Tibial nerve (tissue), 4 donors: ENCODE measurements around the gene TEX28. TPM values are rescaled to one million over a fixed set of nuclear protein-coding genes. Genes with fewer than 3 reads are reported as not detected.
"Not testable (repeated sequence)": the region's sequence is repeated elsewhere in the genome, so short reads cannot be mapped to it uniquely, and the experiment has no call there.

Experiments
- DNase-seq, 2 donors: peaks; one replicate each; pipeline ENCODE4 v3.0.0-alpha.2; 2019; ENCODE audit warnings: low spot score in 2 of 2
- H3K27ac ChIP-seq, 4 donors: fragments of 200-600 bp; sonication (generic) in 3 of 4; one replicate each; pipeline ENCODE4 v1.5.1; 2017 to 2019; ENCODE audit warnings: mild to moderate bottlenecking in 1 of 4
- H3K27me3 ChIP-seq, 2 donors: fragments of 200-600 bp; sonication (generic) in 1 of 2; one replicate each; pipeline versions ENCODE4 v1.5.1 to v1.6.0; 2017 to 2019
- H3K36me3 ChIP-seq, 3 donors: fragments of 200-600 bp; sonication (generic); one replicate each; pipeline ENCODE4 v1.5.1; 2018 to 2019
- H3K4me1 ChIP-seq, 4 donors: fragments of 200-600 bp; sonication (generic) in 3 of 4; one replicate each; pipeline ENCODE4 v1.5.1; 2017 to 2019
- H3K4me3 ChIP-seq, 4 donors: fragments of 200-600 bp; sonication (generic) in 3 of 4; one replicate each; pipeline ENCODE4 v1.5.1; 2017 to 2019; ENCODE audit warnings: mild to moderate bottlenecking in 1 of 4, moderate library complexity in 1 of 4
- H3K9me3 ChIP-seq, 4 donors: fragments of 200-600 bp; sonication (generic) in 3 of 4; one replicate each; pipeline ENCODE4 v1.5.1; 2017 to 2019
- EP300 ChIP-seq, 2 donors: sonication (generic); formaldehyde crosslinking; IDR thresholded peaks; one replicate each; pipeline ENCODE4 v1.6.1; 2017; ENCODE audit warnings: antibody characterized with exemption in 2 of 2, mild to moderate bottlenecking in 1 of 2
- POLR2A ChIP-seq, 2 donors: fragments of 450-650 bp; IDR thresholded peaks; one replicate each; pipeline ENCODE4 v1.6.1; 2017; ENCODE audit warnings: antibody characterized with exemption in 2 of 2, mild to moderate bottlenecking in 2 of 2, moderate library complexity in 2 of 2
- WGBS, 2 donors: methylation state at CpG; one replicate each; pipeline ENCODE4 v1.1.5; 2018; 5-methylcytosine and 5-hydroxymethylcytosine counted together
- total RNA-seq, 4 donors: library from RNA; depleted of rRNA; stranded (reverse); fragments of >200 nt; gene quantifications; one replicate each; pipeline ENCODE4 v1.1.0, GENCODE V29; 2016
- TF ChIP-seq, protein P1 (sequence below), 5 experiments: fragments of 200-600 bp in 3 of 5; fragments of 450-650 bp in 2 of 5; sonication (generic) in 3 of 5; IDR thresholded peaks; one replicate each; pipeline ENCODE4 v1.5.1; 2016 to 2019; ENCODE audit warnings: antibody characterized with exemption in 5 of 5, mild to moderate bottlenecking in 3 of 5, moderate library complexity in 2 of 5

TEX28 gene
- total RNA-seq, 4 donors from 2014 or later: not detected

DNA sequence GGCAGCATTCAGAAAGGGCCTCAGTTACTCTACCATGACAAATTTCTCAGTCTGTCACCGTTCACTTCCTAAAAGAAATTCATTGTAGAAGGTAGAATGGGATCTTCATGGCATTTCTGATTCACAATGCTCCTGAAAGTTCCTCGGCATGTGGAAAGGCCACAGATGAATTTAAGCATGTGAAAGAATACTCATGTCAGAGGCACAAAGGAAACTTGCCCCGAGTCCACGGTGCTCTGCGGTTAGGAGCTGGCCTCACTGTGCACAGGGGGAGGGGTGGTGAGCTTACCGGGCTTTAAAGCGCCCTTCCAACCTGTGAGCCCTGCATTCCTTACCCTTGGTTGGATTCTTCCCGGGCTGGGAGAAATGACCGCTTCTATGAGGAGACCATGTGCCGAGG is 9.9 kb upstream of the TEX28 start:
- Histone ChIP-seq H3K4me3 (no peak overlapping the region), H3K27ac (no peak overlapping the region), H3K4me1 (peaks cover 0 to 4% (median 0%) of the 10 kb centered on the region in 4 donors), H3K9me3 (no peaks in the 10 kb centered on the region), H3K27me3 (no peaks in the 10 kb centered on the region), H3K36me3 (no peaks in the 10 kb centered on the region)
- DNase-seq: no peak
- TF ChIP-seq EP300 (IDR thresholded peaks at IDR 0.05): no peak
- TF ChIP-seq, protein P1, sequence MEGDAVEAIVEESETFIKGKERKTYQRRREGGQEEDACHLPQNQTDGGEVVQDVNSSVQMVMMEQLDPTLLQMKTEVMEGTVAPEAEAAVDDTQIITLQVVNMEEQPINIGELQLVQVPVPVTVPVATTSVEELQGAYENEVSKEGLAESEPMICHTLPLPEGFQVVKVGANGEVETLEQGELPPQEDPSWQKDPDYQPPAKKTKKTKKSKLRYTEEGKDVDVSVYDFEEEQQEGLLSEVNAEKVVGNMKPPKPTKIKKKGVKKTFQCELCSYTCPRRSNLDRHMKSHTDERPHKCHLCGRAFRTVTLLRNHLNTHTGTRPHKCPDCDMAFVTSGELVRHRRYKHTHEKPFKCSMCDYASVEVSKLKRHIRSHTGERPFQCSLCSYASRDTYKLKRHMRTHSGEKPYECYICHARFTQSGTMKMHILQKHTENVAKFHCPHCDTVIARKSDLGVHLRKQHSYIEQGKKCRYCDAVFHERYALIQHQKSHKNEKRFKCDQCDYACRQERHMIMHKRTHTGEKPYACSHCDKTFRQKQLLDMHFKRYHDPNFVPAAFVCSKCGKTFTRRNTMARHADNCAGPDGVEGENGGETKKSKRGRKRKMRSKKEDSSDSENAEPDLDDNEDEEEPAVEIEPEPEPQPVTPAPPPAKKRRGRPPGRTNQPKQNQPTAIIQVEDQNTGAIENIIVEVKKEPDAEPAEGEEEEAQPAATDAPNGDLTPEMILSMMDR (IDR thresholded peaks at IDR 0.05): no peak
- TF ChIP-seq POLR2A (IDR thresholded peaks at IDR 0.05): no peak
- 61 to 71% methylated on average over 10 of the region's 10 CpGs for WGBS, 2 donors

DNA sequence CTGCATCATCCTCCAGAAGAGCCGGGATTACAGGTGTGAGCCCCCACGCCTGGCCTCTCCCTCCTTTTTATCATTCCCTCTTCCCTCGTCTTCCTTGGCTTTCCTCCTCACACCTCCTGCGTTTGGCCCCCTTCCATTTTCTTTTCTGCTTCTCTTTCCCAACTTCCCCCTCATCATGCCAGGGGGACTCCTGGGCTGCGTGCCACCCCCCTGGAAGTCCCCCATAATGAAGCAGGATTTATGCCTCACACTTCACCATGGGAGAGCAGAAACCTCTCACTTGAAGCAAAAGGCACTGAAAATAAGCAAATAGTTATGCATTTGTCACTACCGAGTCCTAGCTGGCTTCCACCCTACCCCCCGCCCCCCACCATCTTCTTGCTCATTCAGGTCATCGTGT is 8.6 kb upstream of the TEX28 start:
- WGBS, 2 donors: 81% methylated on average over 8 of the region's 8 CpGs
- no peak overlapping the region for H3K4me3 ChIP-seq

DNA sequence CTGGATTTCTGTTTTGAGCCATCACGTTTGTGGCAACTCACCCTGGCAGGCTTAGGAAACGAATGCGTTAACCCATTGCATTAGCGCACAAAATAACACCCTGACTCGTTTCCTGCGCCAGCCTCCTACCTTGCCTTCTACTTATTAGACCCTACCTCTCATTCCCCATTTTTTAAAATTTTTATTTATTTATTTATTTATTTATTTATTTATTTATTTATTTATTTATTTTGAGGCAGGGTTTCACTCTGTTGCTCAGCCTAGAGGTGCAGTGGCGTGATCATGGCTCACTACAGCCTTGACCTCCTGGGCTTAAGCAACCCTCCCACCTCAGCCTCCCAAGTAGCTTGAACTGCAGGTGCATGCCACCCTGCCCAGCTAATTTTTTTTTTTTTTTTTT is 8.1 kb upstream of the TEX28 start:
- DNase-seq, H3K36me3 ChIP-seq, H3K27ac ChIP-seq, H3K4me1 ChIP-seq, H3K27me3 ChIP-seq, H3K9me3 ChIP-seq, H3K4me3 ChIP-seq: not testable (repeated sequence)
- 86 to 90% methylated on average over 7 of the region's 7 CpGs for WGBS, 2 donors

More for the DNA sequence above, 8.6 kb upstream of the TEX28 start:
- Histone ChIP-seq H3K9me3 (no peaks in the 10 kb centered on the region), H3K27ac (no peak overlapping the region), H3K4me1 (peaks cover 0 to 4% (median 0%) of the 10 kb centered on the region in 4 donors), H3K36me3 (no peaks in the 10 kb centered on the region), H3K27me3 (no peaks in the 10 kb centered on the region)
- DNase-seq: no peak
- TF ChIP-seq, protein P1 (IDR thresholded peaks at IDR 0.05): no peak
- TF ChIP-seq POLR2A (IDR thresholded peaks at IDR 0.05) (no peak), EP300 (IDR thresholded peaks at IDR 0.05) (no peak)

DNA sequence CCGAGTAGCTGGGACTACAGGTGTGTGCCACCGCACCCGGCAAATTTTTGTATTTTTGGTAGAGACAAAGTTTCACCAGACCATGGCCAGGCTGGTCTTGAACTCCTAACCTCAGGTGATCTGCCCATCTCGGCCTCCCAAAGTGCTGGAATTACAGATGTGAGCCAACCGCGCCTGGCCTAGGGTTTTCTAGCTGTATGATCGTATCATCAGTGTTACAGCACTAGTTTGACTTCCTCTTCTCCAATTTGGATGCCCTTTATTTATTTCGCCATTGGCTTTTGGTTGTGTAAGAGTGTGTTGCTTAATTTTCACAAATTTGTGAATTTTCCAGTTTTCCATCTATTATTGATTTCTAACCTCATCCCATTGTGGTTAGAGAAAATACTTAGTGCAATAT is 5.9 kb upstream of the TEX28 start:
- Histone ChIP-seq H3K4me1 (no peaks in the 10 kb centered on the region), H3K9me3 (no peaks in the 10 kb centered on the region), H3K36me3 (no peaks in the 10 kb centered on the region), H3K27ac (no peak overlapping the region), H3K27me3 (no peaks in the 10 kb centered on the region), H3K4me3 (no peak overlapping the region)
- TF ChIP-seq, protein P1 (IDR thresholded peaks at IDR 0.05): no peak
- peak in 1 of 2 donors; percentile 59 for TF ChIP-seq EP300 (IDR thresholded peaks at IDR 0.05)
- DNase-seq: peak in 1 of 2 donors; percentile 11
- WGBS, 2 donors: 88% methylated on average over 8 of the region's 8 CpGs

DNA sequence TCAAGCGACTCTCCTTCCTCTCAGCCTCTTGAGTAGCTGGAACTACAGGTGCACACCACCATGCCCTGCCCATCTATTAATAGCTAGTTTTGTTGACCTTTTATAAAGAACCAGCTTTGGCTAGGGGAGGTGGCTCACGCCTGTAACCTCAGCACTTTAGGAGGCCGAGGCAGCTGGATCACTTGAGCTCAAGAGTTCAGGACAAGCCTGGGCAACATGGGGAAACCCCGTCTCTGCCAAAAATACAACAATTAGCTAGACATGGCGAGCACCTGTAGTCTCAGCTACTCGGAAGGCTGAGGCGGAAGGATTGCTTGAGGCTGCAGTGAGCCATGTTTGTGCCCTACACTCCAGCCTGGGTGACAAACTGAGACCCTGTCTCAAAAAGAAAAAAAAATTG is 3.4 kb upstream of the TEX28 start:
- no peaks in the 10 kb centered on the region for H3K9me3 ChIP-seq
- H3K36me3 ChIP-seq: no peaks in the 10 kb centered on the region
- H3K4me1 ChIP-seq: no peaks in the 10 kb centered on the region
- WGBS, 2 donors: 77 to 82% methylated on average over 6 to 7 of the region's 7 CpGs
- H3K27ac ChIP-seq: no peak overlapping the region
- H3K4me3 ChIP-seq: no peak overlapping the region
- no peaks in the 10 kb centered on the region for H3K27me3 ChIP-seq
- DNase-seq: no peak
- TF ChIP-seq POLR2A (IDR thresholded peaks at IDR 0.05): no peak
- TF ChIP-seq EP300 (IDR thresholded peaks at IDR 0.05): no peak
- TF ChIP-seq, protein P1 (IDR thresholded peaks at IDR 0.05): no peak

DNA sequence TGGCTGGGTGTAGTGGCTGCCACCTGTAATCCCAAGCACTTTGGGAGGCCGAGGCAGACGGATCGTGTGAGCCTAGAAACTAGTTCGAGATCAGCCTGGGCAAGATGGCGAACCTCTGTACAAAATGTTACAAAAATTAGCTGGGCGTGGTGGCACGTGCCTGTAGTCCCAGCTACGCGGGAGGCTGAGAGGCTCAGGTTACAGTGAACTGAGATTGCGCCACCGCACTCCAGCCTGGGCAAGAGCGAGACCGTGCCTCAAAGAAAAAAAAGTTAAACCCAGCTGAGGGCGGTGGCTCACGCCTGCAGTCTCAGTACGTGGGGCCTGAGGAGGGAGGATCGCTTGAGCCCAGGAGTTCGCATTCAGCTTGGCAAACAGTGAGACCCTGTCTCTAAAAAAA is 1.8 kb upstream of the TEX28 start:
- Histone ChIP-seq H3K9me3 (no peaks in the 10 kb centered on the region), H3K27me3 (no peaks in the 10 kb centered on the region), H3K27ac (no peak overlapping the region), H3K36me3 (no peaks in the 10 kb centered on the region), H3K4me3 (no peak overlapping the region), H3K4me1 (no peaks in the 10 kb centered on the region)
- WGBS, 2 donors: 86 to 95% methylated on average over 17 to 18 of the region's 18 CpGs
- no peak for DNase-seq
- TF ChIP-seq POLR2A (IDR thresholded peaks at IDR 0.05) (no peak), EP300 (IDR thresholded peaks at IDR 0.05) (no peak)
- TF ChIP-seq, protein P1 (IDR thresholded peaks at IDR 0.05): no peak
